Type B pancreatic cell (in vitro differentiated cells): ENCODE results near the gene EFS. TPM values are rescaled to one million over a fixed set of nuclear protein-coding genes. Genes with fewer than 3 reads are reported as not detected.

Experiments
- DNase-seq: peaks from one replicate; pipeline ENCODE4 v3.0.0; 2021; ENCODE audit warnings: mixed read lengths; ENCODE audit not compliant: unreplicated experiment; ENCODE audit errors: extremely low spot score
- H3K27ac Mint-ChIP-seq: 2 replicates; pipeline ENCODE4 v1.8.0; 2021; ENCODE audit warnings: mild to moderate bottlenecking, mixed read lengths
- H3K27me3 Mint-ChIP-seq: 2 replicates; pipeline ENCODE4 v1.8.0; 2021; ENCODE audit warnings: mixed read lengths
- H3K36me3 Mint-ChIP-seq: 2 replicates; pipeline ENCODE4 v1.8.0; 2021; ENCODE audit warnings: mixed read lengths
- H3K4me1 Mint-ChIP-seq: one replicate; pipeline ENCODE4 v1.8.0; 2021; ENCODE audit warnings: mixed read lengths; ENCODE audit not compliant: unreplicated experiment
- H3K4me3 Mint-ChIP-seq: 2 replicates; pipeline ENCODE4 v1.8.0; 2021; ENCODE audit warnings: mild to moderate bottlenecking, mixed read lengths
- H3K9me3 Mint-ChIP-seq: 2 replicates; pipeline ENCODE4 v1.8.0; 2021; ENCODE audit warnings: mixed read lengths
- CTCF ChIP-seq: fragments of 200-600 bp; sonication (generic); conservative IDR thresholded peaks from 2 replicates; pipeline ENCODE4 v1.5.0; 2021; ENCODE audit warnings: antibody characterized with exemption, mild to moderate bottlenecking
- total RNA-seq: library from RNA; stranded (reverse); gene quantifications from 2 replicates; pipeline ENCODE4 v1.2.1, GENCODE V29; 2021; ENCODE audit warnings: low replicate concordance

The EFS gene
- total RNA-seq, 1 donor from 2014 or later = 59.3 TPM

- H3K27ac Mint-ChIP-seq = no peak overlapping the region
- TF ChIP-seq CTCF = no peak
- no peaks in the 10 kb centered on the region for H3K9me3 Mint-ChIP-seq
- peaks cover 5% of the 10 kb centered on the region for H3K4me1 Mint-ChIP-seq
- no peak for DNase-seq
- no peak overlapping the region for H3K4me3 Mint-ChIP-seq
- H3K27me3 Mint-ChIP-seq = peaks cover 20% of the 10 kb centered on the region
- H3K36me3 Mint-ChIP-seq = no peaks in the 10 kb centered on the region
Observed at GRCh38 chr14:23380197-23380914, 15.4 kb upstream of the EFS start.

- H3K36me3 Mint-ChIP-seq = no peaks in the 10 kb centered on the region
- H3K9me3 Mint-ChIP-seq = no peaks in the 10 kb centered on the region
- peak; percentile 88 for TF ChIP-seq CTCF
- peaks cover 20% of the 10 kb centered on the region for H3K27me3 Mint-ChIP-seq
- H3K4me1 Mint-ChIP-seq = no peaks in the 10 kb centered on the region
- no peak overlapping the region for H3K4me3 Mint-ChIP-seq
- no peak overlapping the region for H3K27ac Mint-ChIP-seq
- no peak for DNase-seq
Observed at GRCh38 chr14:23379366-23380196, 14.6 kb upstream of the EFS start.

GRCh38 chr14:23378612-23379220 lies 13.7 kb upstream of the EFS start:
- Mint-ChIP-seq H3K27ac (no peak overlapping the region), H3K36me3 (no peaks in the 10 kb centered on the region), H3K9me3 (no peaks in the 10 kb centered on the region), H3K4me3 (no peak overlapping the region), H3K4me1 (no peaks in the 10 kb centered on the region), H3K27me3 (peaks cover 20% of the 10 kb centered on the region)
- TF ChIP-seq CTCF = no peak
- DNase-seq = no peak

GRCh38 chr14:23377573-23378563 lies 12.9 kb upstream of the EFS start:
- H3K36me3 Mint-ChIP-seq = no peaks in the 10 kb centered on the region
- H3K27me3 Mint-ChIP-seq = peaks cover 19% of the 10 kb centered on the region
- no peak for DNase-seq
- H3K4me1 Mint-ChIP-seq = no peaks in the 10 kb centered on the region
- H3K4me3 Mint-ChIP-seq = no peak overlapping the region
- TF ChIP-seq CTCF = no peak
- no peak overlapping the region for H3K27ac Mint-ChIP-seq
- no peaks in the 10 kb centered on the region for H3K9me3 Mint-ChIP-seq

- no peaks in the 10 kb centered on the region for H3K36me3 Mint-ChIP-seq
- peaks cover 14% of the 10 kb centered on the region for H3K27me3 Mint-ChIP-seq
- H3K9me3 Mint-ChIP-seq = no peaks in the 10 kb centered on the region
- H3K27ac Mint-ChIP-seq = no peak overlapping the region
- H3K4me3 Mint-ChIP-seq = no peak overlapping the region
- TF ChIP-seq CTCF = no peak
- no peaks in the 10 kb centered on the region for H3K4me1 Mint-ChIP-seq
- no peak for DNase-seq
Observed at GRCh38 chr14:23377198-23377550, 12.2 kb upstream of the EFS start.
